Ovary (tissue), 3 donors: Measurements from ENCODE around the gene PCDH17.

Experiments
- CTCF ChIP-seq, 3 donors: fragments of 450-650 bp in 2 of 3; fragments of 200-600 bp in 1 of 3; IDR thresholded peaks; one replicate each; pipeline versions ENCODE4 v1.5.1 to v1.8.0; 2016 to 2022; ENCODE audit warnings: antibody characterized with exemption in 3 of 3, mild to moderate bottlenecking in 1 of 3
- EP300 ChIP-seq: sonication (generic); formaldehyde crosslinking; IDR thresholded peaks from one replicate; pipeline ENCODE4 v1.6.1; 2017; ENCODE audit warnings: antibody characterized with exemption
- POLR2A ChIP-seq: fragments of 450-650 bp; IDR thresholded peaks from one replicate; pipeline ENCODE4 v1.6.1; 2017; ENCODE audit warnings: antibody characterized with exemption, mild to moderate bottlenecking, moderate library complexity
- donor health status: DM: no; HTN: no; CAD: no.

GRCh38 chr13:57740719-57741118 lies 109.2 kb downstream of the PCDH17 start:
- TF ChIP-seq CTCF (IDR thresholded peaks at IDR 0.05): no peak
- no peak for TF ChIP-seq POLR2A
- TF ChIP-seq EP300: no peak
